Tibial nerve (tissue), 4 donors: ENCODE data around the gene TRIM38. TPM values are rescaled to one million over a fixed set of nuclear protein-coding genes. Genes with fewer than 3 reads are reported as not detected.
A peak's percentile ranks its signal among the peaks of the same experiment; 100 is the strongest.

ENCODE experiments used
- DNase-seq, 2 donors: peaks; one replicate each; pipeline ENCODE4 v3.0.0-alpha.2; 2019; ENCODE audit warnings: low spot score in 2 of 2
- H3K27ac ChIP-seq, 4 donors: fragments of 200-600 bp; sonication (generic) in 3 of 4; one replicate each; pipeline ENCODE4 v1.5.1; 2017 to 2019; ENCODE audit warnings: mild to moderate bottlenecking in 1 of 4
- H3K27me3 ChIP-seq, 2 donors: fragments of 200-600 bp; sonication (generic) in 1 of 2; one replicate each; pipeline versions ENCODE4 v1.5.1 to v1.6.0; 2017 to 2019
- H3K36me3 ChIP-seq, 3 donors: fragments of 200-600 bp; sonication (generic); one replicate each; pipeline ENCODE4 v1.5.1; 2018 to 2019
- H3K4me1 ChIP-seq, 4 donors: fragments of 200-600 bp; sonication (generic) in 3 of 4; one replicate each; pipeline ENCODE4 v1.5.1; 2017 to 2019
- H3K4me3 ChIP-seq, 4 donors: fragments of 200-600 bp; sonication (generic) in 3 of 4; one replicate each; pipeline ENCODE4 v1.5.1; 2017 to 2019; ENCODE audit warnings: mild to moderate bottlenecking in 1 of 4, moderate library complexity in 1 of 4
- H3K9me3 ChIP-seq, 4 donors: fragments of 200-600 bp; sonication (generic) in 3 of 4; one replicate each; pipeline ENCODE4 v1.5.1; 2017 to 2019
- CTCF ChIP-seq, 5 experiments: fragments of 200-600 bp in 3 of 5; fragments of 450-650 bp in 2 of 5; sonication (generic) in 3 of 5; IDR thresholded peaks; one replicate each; pipeline ENCODE4 v1.5.1; 2016 to 2019; ENCODE audit warnings: antibody characterized with exemption in 5 of 5, mild to moderate bottlenecking in 3 of 5, moderate library complexity in 2 of 5
- EP300 ChIP-seq, 2 donors: sonication (generic); formaldehyde crosslinking; IDR thresholded peaks; one replicate each; pipeline ENCODE4 v1.6.1; 2017; ENCODE audit warnings: antibody characterized with exemption in 2 of 2, mild to moderate bottlenecking in 1 of 2
- POLR2A ChIP-seq, 2 donors: fragments of 450-650 bp; IDR thresholded peaks; one replicate each; pipeline ENCODE4 v1.6.1; 2017; ENCODE audit warnings: antibody characterized with exemption in 2 of 2, mild to moderate bottlenecking in 2 of 2, moderate library complexity in 2 of 2
- WGBS, 2 donors: methylation state at CpG; one replicate each; pipeline ENCODE4 v1.1.5; 2018; 5-methylcytosine and 5-hydroxymethylcytosine counted together
- total RNA-seq, 4 donors: library from RNA; depleted of rRNA; stranded (reverse); fragments of >200 nt; gene quantifications; one replicate each; pipeline ENCODE4 v1.1.0, GENCODE V29; 2016

The TRIM38 gene
- total RNA-seq, 4 donors from 2014 or later: 8.8 to 12.2 (median 9.5) TPM

GRCh38 chr6:26021001-26021349 lies 58.4 kb downstream of the TRIM38 start:
- Histone ChIP-seq H3K9me3 (no peaks in the 10 kb centered on the region), H3K36me3 (no peaks in the 10 kb centered on the region), H3K4me3 (peak overlapping the region; percentile 58 to 76 (median 66)), H3K4me1 (peaks cover 0 to 31% (median 0%) of the 10 kb centered on the region in 4 donors), H3K27me3 (no peaks in the 10 kb centered on the region), H3K27ac (peak overlapping the region; percentile 90 to 99 (median 98))
- DNase-seq: peak in 1 of 2 donors; percentile 56
- 0 to 1% methylated on average over 23 of the region's 23 CpGs for WGBS, 2 donors
- TF ChIP-seq CTCF (IDR thresholded peaks at IDR 0.05): no peak
- no peak for TF ChIP-seq POLR2A (IDR thresholded peaks at IDR 0.05)
- no peak for TF ChIP-seq EP300 (IDR thresholded peaks at IDR 0.05)

GRCh38 chr6:26021350-26022131 lies 58.9 kb downstream of the TRIM38 start:
- TF ChIP-seq POLR2A (IDR thresholded peaks at IDR 0.05) (peak; percentile 68 to 74), EP300 (IDR thresholded peaks at IDR 0.05) (peak in 1 of 2 donors; percentile 89), CTCF (IDR thresholded peaks at IDR 0.05) (no peak)
- 0 to 1% methylated on average over 39 of the region's 39 CpGs for WGBS, 2 donors

DNA sequence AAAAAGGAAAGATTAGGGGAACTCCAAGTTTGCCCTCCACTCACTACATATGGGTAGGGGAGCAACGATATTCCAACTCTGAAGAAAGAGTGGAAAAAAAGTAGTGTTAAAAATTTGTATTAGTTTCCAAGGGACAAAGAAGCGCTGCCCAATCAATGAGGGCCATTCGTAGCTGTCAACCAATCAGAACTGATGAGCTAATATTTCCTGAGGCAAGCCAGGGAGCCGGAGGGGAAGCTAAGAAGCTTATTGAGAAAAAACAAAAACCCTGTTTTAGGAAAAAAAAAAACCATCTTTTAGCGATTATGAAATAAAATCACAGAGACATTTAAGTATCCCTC lies 59.5 kb downstream of the TRIM38 start:
- peak in 1 of 2 donors; percentile 69 for DNase-seq
- TF ChIP-seq CTCF (IDR thresholded peaks at IDR 0.05) (no peak), POLR2A (IDR thresholded peaks at IDR 0.05) (peak in 1 of 2 donors; percentile 50)
- Histone ChIP-seq H3K27me3 (no peaks in the 10 kb centered on the region), H3K4me3 (peak overlapping the region; percentile 54 to 76 (median 58)), H3K9me3 (no peaks in the 10 kb centered on the region), H3K4me1 (peaks cover 0 to 24% (median 0%) of the 10 kb centered on the region in 4 donors), H3K27ac (peak overlapping the region; percentile 90 to 99 (median 98)), H3K36me3 (no peaks in the 10 kb centered on the region)
- 0 to 1% methylated on average over 5 of the region's 5 CpGs for WGBS, 2 donors

More at GRCh38 chr6:26021350-26022131, 58.9 kb downstream of the TRIM38 start:
- peak overlapping the region; percentile 58 to 76 (median 66) for H3K4me3 ChIP-seq
- H3K27me3 ChIP-seq: no peaks in the 10 kb centered on the region
- peak overlapping the region; percentile 90 to 99 (median 98) for H3K27ac ChIP-seq
- H3K9me3 ChIP-seq: no peaks in the 10 kb centered on the region
- DNase-seq: peak; percentile 86 to 89
- peaks cover 0 to 27% (median 0%) of the 10 kb centered on the region in 4 donors for H3K4me1 ChIP-seq
- H3K36me3 ChIP-seq: no peaks in the 10 kb centered on the region

DNA sequence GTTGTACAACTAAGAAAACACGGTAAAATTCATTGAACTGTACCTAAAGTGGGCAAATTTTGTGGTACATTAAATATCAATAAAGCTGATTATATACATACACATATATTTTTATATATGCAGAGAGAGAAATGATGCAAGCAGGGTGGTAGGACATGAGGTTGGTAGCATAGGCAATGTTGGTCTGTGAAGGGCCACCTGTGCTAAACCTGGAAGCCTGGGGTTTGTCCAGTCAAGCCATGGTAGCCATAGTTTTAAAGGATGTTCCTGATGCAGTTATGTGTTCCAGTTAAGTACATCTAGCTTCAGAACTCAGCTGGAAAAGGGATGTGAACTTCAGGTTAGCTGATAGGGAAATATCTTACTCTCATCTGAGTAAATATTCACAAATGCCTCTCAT lies 60.1 kb downstream of the TRIM38 start:
- TF ChIP-seq POLR2A (IDR thresholded peaks at IDR 0.05) (no peak), CTCF (IDR thresholded peaks at IDR 0.05) (no peak), EP300 (IDR thresholded peaks at IDR 0.05) (no peak)
- H3K36me3 ChIP-seq: no peaks in the 10 kb centered on the region
- H3K4me1 ChIP-seq: peaks cover 0 to 24% (median 2%) of the 10 kb centered on the region in 4 donors
- H3K9me3 ChIP-seq: no peaks in the 10 kb centered on the region
- no peak overlapping the region for H3K4me3 ChIP-seq
- no peak for DNase-seq
- 43 to 57% methylated on average over 1 of the region's 1 CpG for WGBS, 2 donors
- no peaks in the 10 kb centered on the region for H3K27me3 ChIP-seq
- H3K27ac ChIP-seq: peak overlapping the region in 1 of 4 donors; percentile 98

DNA sequence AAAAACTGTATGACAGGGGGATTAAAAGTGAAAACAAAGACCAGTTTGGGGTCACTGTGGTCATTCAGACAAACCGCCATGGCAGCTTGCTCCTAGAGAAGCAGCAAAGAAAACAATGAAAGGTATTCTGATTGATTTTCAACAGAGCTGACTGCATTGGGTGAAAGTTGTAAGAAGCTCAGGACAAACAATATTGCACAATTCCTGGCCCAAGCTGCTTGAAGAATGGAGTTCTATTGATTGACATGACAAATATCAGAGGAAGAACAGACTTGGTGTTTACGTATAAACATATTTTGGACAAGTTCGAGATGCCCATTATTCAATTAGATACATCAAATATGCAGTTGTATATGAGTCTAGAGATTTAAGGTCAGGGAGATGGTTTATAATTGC lies 62.0 kb downstream of the TRIM38 start:
- TF ChIP-seq EP300 (IDR thresholded peaks at IDR 0.05): no peak
- no peak for TF ChIP-seq CTCF (IDR thresholded peaks at IDR 0.05)
- TF ChIP-seq POLR2A (IDR thresholded peaks at IDR 0.05): no peak
- H3K27ac ChIP-seq: peak overlapping the region in 1 of 4 donors; percentile 98

More for the DNA sequence above, 62.0 kb downstream of the TRIM38 start:
- WGBS, 2 donors: 94 to 99% methylated on average over 3 of the region's 3 CpGs
- peaks cover 0 to 26% (median 2%) of the 10 kb centered on the region in 4 donors for H3K4me1 ChIP-seq
- DNase-seq: no peak
- H3K36me3 ChIP-seq: no peaks in the 10 kb centered on the region
- no peak overlapping the region for H3K4me3 ChIP-seq
- H3K9me3 ChIP-seq: no peaks in the 10 kb centered on the region
- no peaks in the 10 kb centered on the region for H3K27me3 ChIP-seq
